Chondrocyte (in vitro differentiated cells): ENCODE data around the gene VAPA. TPM values are rescaled to one million over a fixed set of nuclear protein-coding genes. Genes with fewer than 3 reads are reported as not detected.

Experiments
- DNase-seq: peaks from one replicate; pipeline ENCODE4 v3.0.0; 2021; ENCODE audit warnings: mixed read lengths, low spot score
- H3K27ac Mint-ChIP-seq: one replicate; pipeline ENCODE4 v1.8.0; 2021; ENCODE audit warnings: mild to moderate bottlenecking, moderate library complexity, mixed read lengths; ENCODE audit not compliant: unreplicated experiment
- H3K27me3 Mint-ChIP-seq: 2 replicates; pipeline ENCODE4 v1.8.0; 2021; ENCODE audit warnings: low read depth, mixed read lengths
- H3K36me3 Mint-ChIP-seq: 2 replicates; pipeline ENCODE4 v1.8.0; 2021; ENCODE audit warnings: low read depth, mixed read lengths
- H3K4me1 Mint-ChIP-seq: 2 replicates; pipeline ENCODE4 v1.8.0; 2021; ENCODE audit warnings: low read depth, mild to moderate bottlenecking, mixed read lengths
- H3K4me3 Mint-ChIP-seq: one replicate; pipeline ENCODE4 v1.8.0; 2021; ENCODE audit warnings: mild to moderate bottlenecking, moderate library complexity, mixed read lengths; ENCODE audit not compliant: unreplicated experiment
- H3K9me3 Mint-ChIP-seq: 2 replicates; pipeline ENCODE4 v1.8.0; 2021; ENCODE audit warnings: low read depth, mixed read lengths
- CTCF ChIP-seq: fragments of 200-600 bp; sonication (generic); IDR thresholded peaks from 2 replicates; pipeline ENCODE4 v1.5.0; 2021; ENCODE audit warnings: antibody characterized with exemption, mild to moderate bottlenecking, moderate library complexity
- total RNA-seq: library from RNA; stranded (reverse); gene quantifications from 3 replicates; pipeline ENCODE4 v1.2.1, GENCODE V29; 2021

VAPA gene
- total RNA-seq, 1 donor from 2014 or later: 143 TPM

GRCh38 chr18:9943311-9943710 is 29.5 kb downstream of the VAPA start:
- no peak for DNase-seq
- TF ChIP-seq CTCF: no peak
- no peaks in the 10 kb centered on the region for H3K4me1 Mint-ChIP-seq
- H3K9me3 Mint-ChIP-seq: no peaks in the 10 kb centered on the region
- no peak overlapping the region for H3K27ac Mint-ChIP-seq
- H3K36me3 Mint-ChIP-seq: peaks cover 28% of the 10 kb centered on the region
- H3K4me3 Mint-ChIP-seq: no peak overlapping the region
- H3K27me3 Mint-ChIP-seq: no peaks in the 10 kb centered on the region

- H3K4me1 Mint-ChIP-seq: peaks cover under 1% of the 10 kb centered on the region
- H3K27ac Mint-ChIP-seq: no peak overlapping the region
These were observed 31.0 kb downstream of the VAPA start for GRCh38 chr18:9944805-9945204.

GRCh38 chr18:9946831-9947230 is 33.0 kb downstream of the VAPA start:
- peaks cover 7% of the 10 kb centered on the region for H3K4me1 Mint-ChIP-seq
- H3K27ac Mint-ChIP-seq: no peak overlapping the region
- H3K4me3 Mint-ChIP-seq: no peak overlapping the region
- no peak for DNase-seq
- H3K36me3 Mint-ChIP-seq: peaks cover 23% of the 10 kb centered on the region
- no peak for TF ChIP-seq CTCF
- H3K9me3 Mint-ChIP-seq: no peaks in the 10 kb centered on the region
- no peaks in the 10 kb centered on the region for H3K27me3 Mint-ChIP-seq

More at GRCh38 chr18:9944805-9945204, 31.0 kb downstream of the VAPA start:
- DNase-seq: no peak
- Mint-ChIP-seq H3K27me3 (no peaks in the 10 kb centered on the region), H3K36me3 (peaks cover 25% of the 10 kb centered on the region), H3K4me3 (no peak overlapping the region), H3K9me3 (no peaks in the 10 kb centered on the region)
- TF ChIP-seq CTCF: no peak

DNA sequence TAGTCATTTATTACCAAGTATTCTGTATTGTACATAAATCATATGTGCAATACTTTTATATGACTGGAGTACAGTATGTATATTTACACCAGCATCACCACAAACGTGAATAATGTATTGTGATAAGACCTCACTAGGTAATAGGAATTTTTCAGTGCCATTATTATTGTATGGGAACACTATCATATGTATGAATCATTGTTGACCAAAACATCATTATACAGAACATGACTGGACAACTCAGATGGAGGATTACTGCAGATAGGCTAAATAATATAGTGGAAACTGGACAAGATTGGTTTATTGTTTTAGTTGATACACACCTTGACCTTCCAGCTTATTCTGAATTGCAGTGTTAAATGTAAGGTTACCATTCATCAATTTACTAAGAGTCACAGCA is 33.4 kb downstream of the VAPA start:
- Mint-ChIP-seq H3K27me3 (no peaks in the 10 kb centered on the region), H3K27ac (no peak overlapping the region), H3K36me3 (peaks cover 25% of the 10 kb centered on the region), H3K4me1 (peaks cover 7% of the 10 kb centered on the region), H3K4me3 (no peak overlapping the region), H3K9me3 (no peaks in the 10 kb centered on the region)
- DNase-seq: no peak
- TF ChIP-seq CTCF: no peak

DNA sequence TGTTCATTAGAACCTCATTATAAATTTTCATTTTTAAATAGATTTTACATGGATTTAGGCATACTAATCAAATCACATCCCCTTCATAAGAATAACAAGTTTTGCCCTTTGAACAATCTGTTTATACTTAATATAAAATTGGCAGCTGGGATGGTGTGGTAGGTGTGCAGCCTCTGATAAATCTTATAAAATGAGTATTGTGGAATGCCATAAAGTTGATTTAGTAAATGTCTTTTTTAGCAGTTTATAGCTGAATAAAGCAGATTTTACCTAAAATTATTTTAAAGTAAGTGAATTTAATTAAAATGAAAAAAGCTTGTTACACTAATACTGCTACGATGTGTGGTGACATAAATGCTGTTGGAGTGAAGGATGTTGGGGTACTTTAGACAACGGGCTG is 35.5 kb downstream of the VAPA start:
- no peak overlapping the region for H3K4me3 Mint-ChIP-seq
- H3K36me3 Mint-ChIP-seq: peaks cover 28% of the 10 kb centered on the region
- no peak for TF ChIP-seq CTCF
- peaks cover 10% of the 10 kb centered on the region for H3K4me1 Mint-ChIP-seq
- H3K9me3 Mint-ChIP-seq: no peaks in the 10 kb centered on the region
- H3K27me3 Mint-ChIP-seq: no peaks in the 10 kb centered on the region
- DNase-seq: no peak
- no peak overlapping the region for H3K27ac Mint-ChIP-seq
